BLaER1 treated with 17β-estradiol and CSF1 and Interleukin-3, amounts not matched to agents 10 nM and 100 nM (cell line): ENCODE measurements around the gene CALHM4.

Source experiments
- H3K27ac ChIP-seq, 11 experiments: shearing (Covaris generic); formaldehyde crosslinking; 2 replicates each; pipeline ENCODE4 v1.8.1; 2022
- H3K27me3 ChIP-seq, 11 experiments: shearing (Covaris generic); formaldehyde crosslinking; 2 replicates each; pipeline ENCODE4 v1.8.1; 2022
- H3K36me3 ChIP-seq, 11 experiments: shearing (Covaris generic); formaldehyde crosslinking; 2 replicates each; pipeline ENCODE4 v1.8.1; 2022
- H3K4me1 ChIP-seq, 10 experiments: shearing (Covaris generic); formaldehyde crosslinking; 2 replicates each; pipeline ENCODE4 v1.8.1; 2022
- H3K4me2 ChIP-seq, 11 experiments: shearing (Covaris generic); formaldehyde crosslinking; 2 replicates each; pipeline ENCODE4 v1.8.1; 2022
- H3K4me3 ChIP-seq, 10 experiments: shearing (Covaris generic); formaldehyde crosslinking; 2 replicates each; pipeline ENCODE4 v1.8.1; 2022
- H3K9ac ChIP-seq, 11 experiments: shearing (Covaris generic); formaldehyde crosslinking; 2 replicates each; pipeline ENCODE4 v1.8.1; 2022
- H3K9me3 ChIP-seq, 11 experiments: shearing (Covaris generic); formaldehyde crosslinking; replicated peaks in 1 of 11; 2 replicates each; pipeline ENCODE4 v1.8.1; 2022
- H4K20me1 ChIP-seq, 11 experiments: shearing (Covaris generic); formaldehyde crosslinking; 2 replicates each; pipeline ENCODE4 v1.8.1; 2022
- Cebpa-rat ChIP-seq, 11 experiments: shearing (Covaris generic); IDR thresholded peaks; 2 replicates each; pipeline ENCODE4 v1.8.1; 2022

CALHM4 gene

DNA sequence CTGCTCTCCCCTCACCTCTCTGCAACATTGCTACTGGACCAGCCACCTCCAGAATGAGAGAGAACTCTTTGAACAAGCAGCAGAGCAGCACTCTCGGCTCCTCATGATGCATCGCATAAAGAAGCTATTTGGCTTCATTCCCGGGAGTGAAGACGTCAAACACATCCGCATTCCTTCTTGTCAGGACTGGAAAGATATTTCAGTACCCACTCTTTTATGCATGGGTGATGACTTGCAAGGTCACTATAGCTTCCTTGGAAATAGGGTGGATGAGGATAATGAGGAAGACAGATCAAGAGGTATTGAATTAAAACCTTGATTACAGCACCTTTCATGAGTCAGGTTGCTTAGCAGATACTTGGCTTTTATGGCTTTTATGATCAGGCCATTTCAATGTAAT, 4.3 kb downstream of the CALHM4 start:
- H3K4me1 ChIP-seq, result no peaks in the 10 kb centered on the region
- TF ChIP-seq Cebpa-rat (IDR thresholded peaks at IDR 0.05), result no peak
- no peak overlapping the region for H3K9ac ChIP-seq
- H3K4me2 ChIP-seq, result no peak overlapping the region
- H3K27ac ChIP-seq, result no peak overlapping the region
- H3K4me3 ChIP-seq, result no peak overlapping the region
- no peaks in the 10 kb centered on the region for H3K36me3 ChIP-seq
- H4K20me1 ChIP-seq, result no peaks in the 10 kb centered on the region
- no peaks in the 10 kb centered on the region for H3K27me3 ChIP-seq
- H3K9me3 ChIP-seq, result no peaks in the 10 kb centered on the region

DNA sequence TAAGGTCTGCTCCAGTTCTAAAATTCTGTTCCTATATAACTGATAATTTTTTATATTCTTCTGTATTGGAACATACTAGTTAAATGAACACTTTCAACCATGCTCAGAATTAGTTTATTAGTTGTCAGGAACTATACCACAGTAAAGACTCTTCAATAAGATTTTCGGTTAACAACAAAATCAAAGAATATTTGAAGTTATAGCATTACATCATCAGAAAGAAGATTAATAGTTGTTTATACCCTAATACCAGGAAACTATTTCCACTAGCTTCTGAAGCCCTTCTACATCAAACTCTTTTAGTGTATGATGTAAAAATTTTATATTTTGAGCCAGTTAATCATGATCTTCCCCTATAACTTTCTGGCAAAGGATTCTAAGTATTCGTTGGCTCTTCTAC, 6.6 kb downstream of the CALHM4 start:
- no peaks in the 10 kb centered on the region for H3K9me3 ChIP-seq
- H3K4me3 ChIP-seq, result no peak overlapping the region
- no peak overlapping the region for H3K27ac ChIP-seq
- no peaks in the 10 kb centered on the region for H4K20me1 ChIP-seq
- no peak for TF ChIP-seq Cebpa-rat (IDR thresholded peaks at IDR 0.05)
- no peak overlapping the region for H3K9ac ChIP-seq
- no peak overlapping the region for H3K4me2 ChIP-seq
- no peaks in the 10 kb centered on the region for H3K4me1 ChIP-seq
- H3K27me3 ChIP-seq, result peaks cover 0 to 6% (median 4%) of the 10 kb centered on the region in 11 experiments; a peak in 12 of 22 replicates
- H3K36me3 ChIP-seq, result no peaks in the 10 kb centered on the region

DNA sequence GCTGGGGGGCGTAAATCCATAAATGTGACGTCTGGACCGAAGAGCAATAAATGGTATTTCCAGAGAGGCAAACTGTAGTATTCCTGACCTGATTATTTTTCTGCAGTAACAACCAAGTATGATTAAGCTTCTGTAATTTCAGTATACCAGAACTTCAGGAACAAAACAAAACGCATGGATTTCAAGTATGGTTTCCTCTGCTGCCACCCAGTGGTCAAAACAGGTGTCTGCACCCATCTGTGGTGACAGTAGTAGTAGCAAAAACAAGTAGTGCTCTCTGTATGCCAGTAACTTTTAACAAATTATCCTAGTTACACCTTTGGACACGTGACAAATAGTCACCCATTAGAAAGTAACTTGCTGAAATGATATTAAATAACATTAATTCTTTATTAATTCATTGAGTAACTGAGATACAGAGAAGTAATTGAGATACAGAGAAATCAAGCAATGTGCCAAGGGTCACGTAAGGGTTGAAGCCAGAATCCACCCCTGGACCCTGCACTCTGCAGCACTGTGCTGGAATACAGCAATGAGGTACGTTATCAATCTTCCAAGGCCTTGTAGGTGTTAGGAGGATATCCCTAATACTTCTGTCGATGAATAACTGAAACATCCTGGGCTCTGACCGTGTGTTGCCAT, 7.9 kb downstream of the CALHM4 start:
- H3K27ac ChIP-seq, result no peak overlapping the region
- H3K4me2 ChIP-seq, result no peak overlapping the region
- no peak for TF ChIP-seq Cebpa-rat (IDR thresholded peaks at IDR 0.05)
- H3K4me3 ChIP-seq, result no peak overlapping the region
- H4K20me1 ChIP-seq, result no peaks in the 10 kb centered on the region
- 0 out of 22 replicates have a peak overlapping the region, but pooled peaks of 1 of the 11 experiments have one; percentile 31 for H3K9ac ChIP-seq
- H3K27me3 ChIP-seq, result peaks cover 0 to 14% (median 9%) of the 10 kb centered on the region in 11 experiments; a peak in 12 of 22 replicates
- peaks cover 0 to under 1% (median 0%) of the 10 kb centered on the region in 11 experiments; a peak in 1 of 22 replicates for H3K9me3 ChIP-seq
- H3K4me1 ChIP-seq, result no peaks in the 10 kb centered on the region
- H3K36me3 ChIP-seq, result no peaks in the 10 kb centered on the region

DNA sequence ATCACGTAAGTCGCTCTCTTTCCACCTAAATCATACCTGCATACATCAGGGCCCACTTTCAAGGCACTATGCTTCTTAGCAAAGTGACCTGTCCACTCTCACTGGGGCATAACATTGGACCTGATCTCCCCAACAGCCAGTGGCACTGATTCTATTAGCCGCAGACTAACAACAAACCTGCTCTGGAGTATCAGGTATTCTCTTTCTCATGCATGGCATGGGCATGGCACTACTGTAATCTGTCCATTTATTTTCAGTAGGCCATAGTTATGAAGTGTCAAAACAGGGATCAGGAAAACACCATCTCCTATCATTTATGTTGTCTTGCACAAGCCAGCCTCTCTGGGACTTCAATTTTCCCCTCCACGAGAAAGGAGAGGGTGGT, 8.5 kb downstream of the CALHM4 start:
- H3K4me1 ChIP-seq, result no peaks in the 10 kb centered on the region
- TF ChIP-seq Cebpa-rat (IDR thresholded peaks at IDR 0.05), result no peak
- H3K4me2 ChIP-seq, result no peak overlapping the region
- no peak overlapping the region for H3K27ac ChIP-seq
- H3K4me3 ChIP-seq, result no peak overlapping the region
- H3K9me3 ChIP-seq, result peaks cover 0 to 6% (median 0%) of the 10 kb centered on the region in 11 experiments; a peak in 4 of 22 replicates
- peaks cover 0 to 14% (median 9%) of the 10 kb centered on the region in 11 experiments; a peak in 12 of 22 replicates for H3K27me3 ChIP-seq
- peak overlapping the region in 2 of 11 experiments; percentile 6 to 31; a peak in 1 of 22 replicates for H3K9ac ChIP-seq
- no peaks in the 10 kb centered on the region for H3K36me3 ChIP-seq
- H4K20me1 ChIP-seq, result no peaks in the 10 kb centered on the region

DNA sequence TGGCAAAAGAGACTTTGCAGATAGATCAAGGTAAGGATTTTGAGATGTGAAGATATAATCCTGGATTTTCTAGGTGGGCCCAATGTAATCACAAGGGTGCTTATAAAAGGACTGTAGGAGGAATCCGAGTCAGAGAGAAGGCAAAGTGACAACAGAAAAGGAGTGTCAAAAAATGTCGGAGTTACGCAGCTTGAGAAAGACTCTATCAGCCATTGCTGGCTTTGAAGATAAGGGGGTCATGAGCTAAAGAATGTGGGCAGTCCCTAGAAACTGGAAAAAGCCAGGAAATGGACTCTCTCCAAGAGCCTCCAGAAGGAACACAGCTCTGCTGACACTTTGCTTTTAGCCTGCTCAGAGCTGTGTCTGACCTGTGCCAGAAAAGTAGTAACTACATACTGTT, 9.1 kb downstream of the CALHM4 start:
- no peak overlapping the region for H3K27ac ChIP-seq
- H3K36me3 ChIP-seq, result no peaks in the 10 kb centered on the region
- no peak for TF ChIP-seq Cebpa-rat (IDR thresholded peaks at IDR 0.05)
- H3K9me3 ChIP-seq, result peaks cover 0 to 9% (median 0%) of the 10 kb centered on the region in 11 experiments; a peak in 4 of 22 replicates
- no peak overlapping the region for H3K4me2 ChIP-seq
- no peaks in the 10 kb centered on the region for H4K20me1 ChIP-seq
- H3K4me1 ChIP-seq, result peaks cover 0 to under 1% (median 0%) of the 10 kb centered on the region in 10 experiments; a peak in 6 of 20 replicates
- H3K27me3 ChIP-seq, result peaks cover 0 to 14% (median 9%) of the 10 kb centered on the region in 11 experiments; a peak in 12 of 22 replicates
- H3K9ac ChIP-seq, result peak overlapping the region in 2 of 11 experiments; percentile 6 to 10; a peak in 1 of 22 replicates
- no peak overlapping the region for H3K4me3 ChIP-seq

DNA sequence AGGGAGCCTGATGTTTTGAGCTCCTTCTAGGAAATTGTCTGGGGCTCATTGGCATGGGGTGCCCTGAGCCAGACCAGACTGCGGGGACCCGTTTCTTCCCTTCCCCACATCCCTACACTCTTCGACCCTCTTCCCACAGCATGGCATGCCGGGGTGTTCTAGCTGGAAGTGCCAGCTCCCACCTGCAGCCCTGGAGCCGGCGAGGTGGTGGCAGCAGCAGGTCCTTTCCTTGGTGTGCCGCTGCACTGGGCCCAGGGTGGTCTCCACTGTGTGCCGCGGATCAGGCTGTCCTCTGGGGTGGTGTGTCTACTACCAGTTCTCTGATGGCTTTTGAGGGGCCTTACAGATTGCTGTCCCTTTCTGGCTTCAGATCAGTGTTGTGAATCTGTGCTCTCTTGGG, 10.3 kb downstream of the CALHM4 start:
- Histone ChIP-seq H3K4me1 (peaks cover 2 to 13% (median 9%) of the 10 kb centered on the region in 10 experiments), H3K4me3 (no peak overlapping the region), H3K27ac (no peak overlapping the region), H3K9ac (no peak overlapping the region), H3K36me3 (no peaks in the 10 kb centered on the region), H3K9me3 (peaks cover 0 to 9% (median 0%) of the 10 kb centered on the region in 11 experiments; a peak in 4 of 22 replicates), H3K27me3 (peaks cover 0 to 14% (median 9%) of the 10 kb centered on the region in 11 experiments; a peak in 12 of 22 replicates), H4K20me1 (no peaks in the 10 kb centered on the region), H3K4me2 (no peak overlapping the region)
- no peak for TF ChIP-seq Cebpa-rat (IDR thresholded peaks at IDR 0.05)

DNA sequence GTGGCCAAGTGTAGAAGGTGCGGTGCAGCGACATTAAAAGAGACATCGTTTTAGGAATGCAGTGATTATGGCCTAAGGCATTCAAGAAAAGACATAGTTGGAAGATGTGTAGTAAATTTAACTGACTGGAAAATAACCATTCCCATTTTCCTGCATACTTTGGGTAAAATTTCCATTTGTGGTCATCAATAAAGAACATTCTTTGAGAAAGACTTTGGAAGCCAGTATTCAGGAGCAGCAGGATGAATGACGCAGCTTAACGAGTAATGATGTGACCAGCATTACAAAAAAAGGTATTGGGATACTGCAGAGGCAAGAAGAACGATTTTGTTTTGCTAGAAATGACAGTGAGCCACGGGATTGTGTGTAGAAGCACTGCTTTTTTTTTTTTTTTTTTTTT, 10.8 kb downstream of the CALHM4 start:
- Histone ChIP-seq H3K4me2 (no peak overlapping the region), H3K4me3 (no peak overlapping the region), H4K20me1 (no peaks in the 10 kb centered on the region), H3K9ac (no peak overlapping the region), H3K9me3 (peaks cover 0 to 9% (median 0%) of the 10 kb centered on the region in 11 experiments; a peak in 4 of 22 replicates), H3K27me3 (peaks cover 0 to 14% (median 9%) of the 10 kb centered on the region in 11 experiments; a peak in 12 of 22 replicates), H3K27ac (no peak overlapping the region), H3K36me3 (no peaks in the 10 kb centered on the region), H3K4me1 (peaks cover 6 to 18% (median 14%) of the 10 kb centered on the region in 10 experiments)
- no peak for TF ChIP-seq Cebpa-rat (IDR thresholded peaks at IDR 0.05)

DNA sequence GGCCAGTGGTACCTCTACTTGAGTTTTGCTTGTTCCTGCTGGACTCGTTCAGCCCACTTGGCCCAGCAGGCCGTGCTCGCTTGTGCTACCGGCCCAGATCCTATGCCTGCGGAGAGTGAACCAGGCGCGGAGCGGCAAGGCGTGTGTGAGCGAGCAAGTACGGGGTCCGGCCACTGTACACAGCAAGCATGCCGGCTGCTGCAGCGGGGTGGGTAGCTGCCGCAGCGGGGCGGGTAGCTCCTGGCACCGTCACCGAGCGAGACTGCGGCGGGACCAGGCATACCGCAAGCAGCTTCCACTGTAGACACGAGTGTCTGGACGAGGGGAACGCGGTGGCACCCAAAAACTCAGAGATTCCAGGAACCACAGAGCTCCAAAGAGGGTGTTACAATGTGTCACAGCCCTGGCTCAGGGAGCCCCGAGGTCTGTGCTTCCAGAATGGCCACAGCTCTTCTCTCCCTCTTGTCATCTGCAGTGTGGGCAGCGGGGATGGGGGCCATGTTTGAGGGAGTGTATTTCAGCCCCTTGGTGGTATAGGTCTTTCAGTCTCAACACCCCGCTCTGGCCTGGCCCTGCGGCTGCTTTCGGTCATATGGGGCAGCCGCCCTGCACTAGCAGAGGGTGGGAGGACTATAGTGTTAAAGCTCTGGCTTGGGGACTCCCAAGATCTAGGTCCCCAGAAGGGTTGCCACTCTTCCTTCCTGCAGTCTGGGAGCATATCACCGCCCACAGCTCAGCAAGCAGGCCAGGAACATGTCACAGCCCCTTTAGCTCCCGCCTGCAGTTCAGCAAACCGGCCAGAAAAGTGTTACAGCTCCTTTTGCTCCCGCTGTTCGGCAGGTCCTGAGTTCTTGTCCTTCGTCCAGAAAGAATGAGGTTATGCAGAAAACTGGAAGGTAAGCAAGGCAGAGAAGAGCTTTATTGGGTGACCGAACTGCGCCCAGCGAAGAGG, 11.6 kb downstream of the CALHM4 start:
- H4K20me1 ChIP-seq, result no peaks in the 10 kb centered on the region
- H3K27ac ChIP-seq, result no peak overlapping the region
- TF ChIP-seq Cebpa-rat (IDR thresholded peaks at IDR 0.05), result no peak
- H3K4me3 ChIP-seq, result no peak overlapping the region
- no peaks in the 10 kb centered on the region for H3K36me3 ChIP-seq
- H3K27me3 ChIP-seq, result peaks cover 0 to 14% (median 9%) of the 10 kb centered on the region in 11 experiments; a peak in 12 of 22 replicates
- H3K9me3 ChIP-seq, result peaks cover 0 to 9% (median 0%) of the 10 kb centered on the region in 11 experiments; a peak in 4 of 22 replicates
- peaks cover 15 to 27% (median 23%) of the 10 kb centered on the region in 10 experiments for H3K4me1 ChIP-seq
- H3K9ac ChIP-seq, result no peak overlapping the region
- no peak overlapping the region for H3K4me2 ChIP-seq

DNA sequence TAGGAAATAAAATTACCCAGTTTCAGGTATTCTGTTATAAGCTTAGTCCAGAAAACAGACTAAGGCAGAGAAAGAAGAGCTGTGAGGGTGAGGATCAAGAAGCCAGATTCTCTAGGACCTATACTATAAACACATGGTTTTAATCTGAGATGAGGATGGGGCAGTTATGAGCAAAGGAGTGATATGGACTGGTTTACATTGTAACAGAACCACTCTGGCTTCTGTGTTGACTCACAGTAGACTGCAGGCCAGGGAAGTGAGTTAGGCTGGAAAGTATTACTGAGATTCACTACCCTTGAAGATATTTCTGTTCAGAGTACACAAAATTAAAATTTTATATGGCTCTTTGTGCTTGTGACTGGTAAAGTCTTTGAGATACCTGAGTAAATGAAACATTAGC, 14.6 kb downstream of the CALHM4 start:
- no peak for TF ChIP-seq Cebpa-rat (IDR thresholded peaks at IDR 0.05)
- no peak overlapping the region for H3K4me3 ChIP-seq
- peak overlapping the region in 3 of 11 experiments; percentile 24 to 59 (median 38); a peak in 6 of 22 replicates for H3K27ac ChIP-seq
- H3K4me2 ChIP-seq, result peak overlapping the region in 8 of 11 experiments; percentile 68 to 95 (median 82); a peak in 14 of 22 replicates
- peaks cover 0 to 11% (median 7%) of the 10 kb centered on the region in 11 experiments; a peak in 7 of 22 replicates for H4K20me1 ChIP-seq
- H3K9me3 ChIP-seq, result peaks cover 0 to 9% (median 0%) of the 10 kb centered on the region in 11 experiments; a peak in 4 of 22 replicates
- peaks cover 0 to 14% (median 9%) of the 10 kb centered on the region in 11 experiments; a peak in 12 of 22 replicates for H3K27me3 ChIP-seq
- H3K4me1 ChIP-seq, result peaks cover 25 to 38% (median 33%) of the 10 kb centered on the region in 10 experiments
- H3K36me3 ChIP-seq, result no peaks in the 10 kb centered on the region
- no peak overlapping the region for H3K9ac ChIP-seq
